ENCODE measurements around the gene CDC27.

Gene CDC27

GRCh38 chr17:47231866-47232265 lies 42.8 kb upstream of the CDC27 start:
- TF ChIP-seq ZFX (IDR thresholded peaks at IDR 0.05; ENCODE audit: borderline replicate concordance): no peak
- TF ChIP-seq, protein P1, sequence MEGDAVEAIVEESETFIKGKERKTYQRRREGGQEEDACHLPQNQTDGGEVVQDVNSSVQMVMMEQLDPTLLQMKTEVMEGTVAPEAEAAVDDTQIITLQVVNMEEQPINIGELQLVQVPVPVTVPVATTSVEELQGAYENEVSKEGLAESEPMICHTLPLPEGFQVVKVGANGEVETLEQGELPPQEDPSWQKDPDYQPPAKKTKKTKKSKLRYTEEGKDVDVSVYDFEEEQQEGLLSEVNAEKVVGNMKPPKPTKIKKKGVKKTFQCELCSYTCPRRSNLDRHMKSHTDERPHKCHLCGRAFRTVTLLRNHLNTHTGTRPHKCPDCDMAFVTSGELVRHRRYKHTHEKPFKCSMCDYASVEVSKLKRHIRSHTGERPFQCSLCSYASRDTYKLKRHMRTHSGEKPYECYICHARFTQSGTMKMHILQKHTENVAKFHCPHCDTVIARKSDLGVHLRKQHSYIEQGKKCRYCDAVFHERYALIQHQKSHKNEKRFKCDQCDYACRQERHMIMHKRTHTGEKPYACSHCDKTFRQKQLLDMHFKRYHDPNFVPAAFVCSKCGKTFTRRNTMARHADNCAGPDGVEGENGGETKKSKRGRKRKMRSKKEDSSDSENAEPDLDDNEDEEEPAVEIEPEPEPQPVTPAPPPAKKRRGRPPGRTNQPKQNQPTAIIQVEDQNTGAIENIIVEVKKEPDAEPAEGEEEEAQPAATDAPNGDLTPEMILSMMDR (IDR thresholded peaks at IDR 0.05): no peak
- H3K27ac ChIP-seq: no peak overlapping the region

GRCh38 chr17:47231334-47231733 lies 42.2 kb upstream of the CDC27 start:
- no peak overlapping the region for H3K27ac ChIP-seq
- TF ChIP-seq, protein P1 (IDR thresholded peaks at IDR 0.05): no peak

DNA sequence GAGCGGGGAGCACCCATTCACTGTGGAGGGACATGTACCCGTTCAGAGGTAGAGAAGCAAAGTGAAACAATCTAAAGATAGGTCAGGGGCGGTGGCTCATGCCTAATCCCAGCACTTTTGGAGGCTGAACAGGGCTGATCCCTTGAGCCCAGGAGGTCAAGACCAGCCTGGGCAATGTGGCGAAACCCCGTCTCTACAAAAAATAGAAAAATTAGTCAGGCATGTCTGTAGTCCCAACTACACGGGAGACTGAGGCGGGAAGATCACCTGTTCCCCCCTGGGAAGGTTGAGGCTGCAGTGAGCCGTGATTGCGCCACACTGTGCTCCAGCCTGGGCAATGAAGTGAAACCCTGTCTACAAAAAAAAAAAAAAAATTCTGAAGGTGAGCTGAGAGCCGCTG lies 41.8 kb upstream of the CDC27 start:
- TF ChIP-seq, protein P1 (IDR thresholded peaks at IDR 0.05): no peak
- TF ChIP-seq ZFX (IDR thresholded peaks at IDR 0.05; ENCODE audit: borderline replicate concordance): no peak
- H3K27ac ChIP-seq: no peak overlapping the region

DNA sequence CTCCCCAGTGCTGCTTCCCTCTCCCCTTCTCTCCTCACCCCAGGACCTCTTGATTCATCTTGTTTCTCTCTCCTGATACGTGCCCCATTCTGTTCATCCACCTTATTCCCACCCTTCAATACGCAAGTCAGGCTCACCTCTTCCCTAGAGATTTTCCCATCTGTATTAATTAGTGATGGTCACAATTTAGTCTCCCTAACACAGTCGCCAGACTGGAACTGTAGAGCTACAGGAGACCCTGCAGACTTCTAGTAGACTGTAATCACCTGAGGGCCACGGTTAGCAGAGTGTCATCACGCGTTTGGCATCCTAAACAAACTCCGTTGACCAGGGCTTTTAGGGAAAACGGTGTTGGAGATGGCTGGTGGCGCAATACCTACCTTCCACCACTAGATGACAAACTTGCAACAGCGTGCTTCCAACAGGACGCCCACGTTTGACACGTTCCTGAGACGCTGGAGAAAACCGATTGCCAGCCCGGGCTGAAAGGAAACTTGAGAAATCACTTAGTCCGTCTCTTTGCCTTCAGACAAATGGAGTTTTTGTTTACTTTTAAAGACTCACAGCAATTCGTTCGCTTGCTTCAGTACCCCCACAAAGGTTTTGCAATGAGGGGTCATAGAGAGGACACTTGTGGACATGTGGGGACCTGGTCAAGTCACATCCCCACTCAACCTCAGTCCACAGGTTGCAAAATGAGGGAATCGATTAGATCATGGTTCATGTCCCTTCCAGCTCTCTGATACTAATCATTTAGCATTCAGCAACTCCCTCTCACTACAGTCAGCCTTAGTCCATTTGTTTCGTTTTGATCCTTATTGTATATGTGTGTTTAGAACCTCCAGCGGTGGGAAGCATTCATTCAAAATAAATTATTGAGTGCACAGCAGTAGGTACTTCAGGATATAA lies 40.7 kb upstream of the CDC27 start:
- no peak overlapping the region for H3K27ac ChIP-seq
- TF ChIP-seq, protein P1 (IDR thresholded peaks at IDR 0.05): peak; percentile 96
- no peak for TF ChIP-seq ZFX (IDR thresholded peaks at IDR 0.05; ENCODE audit: borderline replicate concordance)

DNA sequence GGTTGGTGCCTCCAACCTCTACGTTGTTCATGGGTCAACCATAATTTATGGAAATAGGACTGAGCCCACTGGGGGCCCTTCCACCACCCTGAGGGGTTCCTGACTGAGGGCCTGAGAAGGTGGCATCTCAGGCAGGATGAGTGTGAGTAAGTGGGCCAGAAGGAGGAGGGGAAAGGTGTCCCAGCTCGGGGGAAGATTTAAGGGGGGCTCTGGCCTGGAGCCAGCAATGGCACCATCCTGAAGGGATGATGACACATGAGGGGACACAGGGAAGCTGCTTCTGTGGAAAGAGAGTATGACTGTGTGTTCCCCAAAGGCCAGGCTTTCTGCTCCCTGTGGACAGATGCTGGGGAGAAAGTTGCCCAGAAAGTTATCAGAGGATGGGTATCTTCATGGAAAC lies 38.8 kb upstream of the CDC27 start:
- no peak overlapping the region for H3K27ac ChIP-seq
- no peak for TF ChIP-seq ZFX (IDR thresholded peaks at IDR 0.05; ENCODE audit: borderline replicate concordance)

GRCh38 chr17:47225911-47226688 lies 37.0 kb upstream of the CDC27 start:
- no peak overlapping the region for H3K27ac ChIP-seq

GRCh38 chr17:47225436-47225858 lies 36.4 kb upstream of the CDC27 start:
- H3K27ac ChIP-seq: no peak overlapping the region
- no peak for TF ChIP-seq ZFX (IDR thresholded peaks at IDR 0.05; ENCODE audit: borderline replicate concordance)
- TF ChIP-seq, protein P1 (IDR thresholded peaks at IDR 0.05): no peak

More at GRCh38 chr17:47225911-47226688, 37.0 kb upstream of the CDC27 start:
- TF ChIP-seq, protein P1 (IDR thresholded peaks at IDR 0.05): no peak
- no peak for TF ChIP-seq ZFX (IDR thresholded peaks at IDR 0.05; ENCODE audit: borderline replicate concordance)
